NCI-H526 (cell line): ENCODE data around the gene PHOSPHO1.
"Not testable (repeated sequence)": the region's sequence is repeated elsewhere in the genome, so short reads cannot be mapped to it uniquely, and the experiment has no call there.

ENCODE experiments used
- DNase-seq, 2 experiments: peaks; one replicate each; lab custom pipeline; 2025; lab: John Stamatoyannopoulos, UW

The PHOSPHO1 gene

DNA sequence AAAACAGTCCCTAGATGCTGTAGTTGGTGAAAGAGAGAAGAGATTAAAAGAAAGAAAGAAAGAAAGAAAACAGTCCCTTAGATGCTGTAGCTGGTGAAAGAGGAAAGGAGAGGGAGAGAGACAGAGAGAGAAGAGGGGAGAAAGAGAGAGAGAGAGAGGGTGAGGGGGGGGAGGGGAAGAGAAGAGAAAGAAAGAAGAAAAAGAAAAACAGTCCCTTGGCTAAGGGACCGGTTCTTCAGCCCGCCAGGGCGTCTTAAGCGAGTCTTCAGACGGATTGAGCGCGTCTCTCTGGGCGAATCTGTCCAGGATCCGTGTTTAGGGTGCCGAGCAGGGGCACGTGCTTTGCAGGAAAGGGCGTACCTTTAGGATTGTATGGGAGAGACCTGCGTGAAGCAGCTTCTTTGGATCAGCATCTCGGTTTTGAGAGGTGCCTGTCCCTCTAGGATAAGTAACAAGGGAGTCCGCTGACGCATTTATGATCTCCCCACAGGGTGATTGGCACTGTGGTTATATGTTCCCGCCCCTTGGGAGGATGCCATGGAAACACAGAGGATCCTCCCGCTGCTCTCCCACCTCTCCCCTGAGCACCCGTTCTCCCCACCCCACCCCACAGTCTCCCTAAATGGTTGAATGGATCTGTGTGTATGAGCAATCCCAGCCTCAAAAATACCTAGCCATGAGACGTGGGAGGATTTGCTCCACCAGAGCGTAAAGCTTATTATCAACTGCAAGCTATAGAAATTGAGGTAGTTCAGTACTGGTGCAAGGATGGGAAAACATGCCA, 36.9 kb downstream of the PHOSPHO1 start:
- peak; percentile 48 to 65 for DNase-seq

DNA sequence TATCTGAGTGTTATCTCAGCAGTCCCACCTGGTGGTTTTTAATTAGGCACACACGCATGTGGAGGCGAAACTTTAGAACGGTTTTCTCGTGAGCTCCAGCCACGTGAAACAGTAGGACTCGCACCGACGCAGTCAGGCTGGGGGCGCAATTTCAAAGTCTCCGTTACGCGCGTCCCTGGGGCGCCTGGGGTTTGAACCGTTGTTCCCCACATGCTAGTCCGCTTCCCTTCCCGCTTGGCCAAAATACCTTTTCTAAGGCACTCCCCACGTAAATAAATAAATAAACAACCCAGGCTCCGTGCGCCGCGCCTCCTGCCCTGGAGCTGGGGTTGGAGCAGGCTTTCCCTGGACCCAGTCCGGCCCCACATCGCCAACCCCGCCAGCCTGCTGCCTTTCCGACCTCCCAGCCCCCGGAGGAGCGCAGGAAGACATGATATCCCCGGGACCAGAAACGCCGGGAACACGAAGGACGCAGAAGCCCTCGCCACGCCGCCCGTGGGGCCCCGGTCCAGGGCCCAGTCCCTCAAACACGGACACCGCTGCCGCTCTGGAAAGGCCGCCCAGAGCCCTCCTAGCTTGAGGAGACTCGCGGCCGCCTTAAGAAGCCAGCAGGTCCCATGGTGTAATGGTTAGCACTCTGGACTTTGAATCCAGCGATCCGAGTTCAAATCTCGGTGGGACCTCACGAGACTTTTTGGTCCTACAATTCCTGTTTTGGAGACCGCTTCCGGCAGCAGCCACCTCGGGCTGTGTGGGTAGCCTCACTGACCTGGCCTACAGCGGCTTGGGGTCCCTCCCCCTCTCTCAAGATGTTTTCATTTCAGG, 38.5 kb downstream of the PHOSPHO1 start:
- peak; percentile 81 to 90 for DNase-seq

DNA sequence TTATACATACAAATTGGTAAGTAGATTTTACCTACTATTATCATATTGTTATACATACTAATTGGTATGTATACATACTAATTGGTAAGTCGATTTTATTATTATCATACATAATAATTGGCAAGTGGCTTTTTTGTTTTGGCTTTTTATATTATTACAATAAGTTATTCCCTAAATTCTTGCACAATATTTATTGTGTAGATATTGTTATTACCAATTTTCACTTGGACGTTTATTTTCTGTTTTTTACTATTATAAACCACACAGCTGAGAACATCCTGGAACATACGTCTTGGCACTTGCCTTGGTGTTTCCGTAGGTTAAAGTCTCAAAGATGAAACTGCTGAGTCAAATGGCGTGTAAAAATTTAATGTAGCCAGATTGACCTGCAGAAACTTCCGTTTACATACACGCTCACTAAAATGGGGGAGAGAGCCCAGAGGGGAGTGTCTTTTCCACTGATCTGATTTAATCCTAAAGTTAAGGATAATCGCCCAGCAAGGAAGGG, 39.1 kb downstream of the PHOSPHO1 start:
- DNase-seq = no peak

DNA sequence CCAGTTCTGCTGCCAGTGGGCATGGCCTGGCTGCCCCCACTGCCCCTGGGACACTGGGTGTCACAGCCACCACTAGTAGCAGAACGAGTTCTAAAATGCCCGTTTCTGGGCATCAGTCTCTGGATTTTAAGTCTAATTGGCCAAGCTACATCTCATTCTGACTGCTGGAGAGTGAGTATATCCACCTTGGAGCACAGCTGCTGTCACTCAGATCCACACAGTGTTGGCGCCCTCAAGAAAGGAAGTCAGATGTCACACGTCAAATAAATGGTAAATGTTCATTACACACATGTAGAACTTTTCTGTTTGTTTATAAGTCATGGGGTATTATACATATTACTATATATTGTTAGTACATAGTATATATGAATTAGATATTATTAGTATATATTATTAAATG, 39.7 kb downstream of the PHOSPHO1 start:
- no peak for DNase-seq

DNA sequence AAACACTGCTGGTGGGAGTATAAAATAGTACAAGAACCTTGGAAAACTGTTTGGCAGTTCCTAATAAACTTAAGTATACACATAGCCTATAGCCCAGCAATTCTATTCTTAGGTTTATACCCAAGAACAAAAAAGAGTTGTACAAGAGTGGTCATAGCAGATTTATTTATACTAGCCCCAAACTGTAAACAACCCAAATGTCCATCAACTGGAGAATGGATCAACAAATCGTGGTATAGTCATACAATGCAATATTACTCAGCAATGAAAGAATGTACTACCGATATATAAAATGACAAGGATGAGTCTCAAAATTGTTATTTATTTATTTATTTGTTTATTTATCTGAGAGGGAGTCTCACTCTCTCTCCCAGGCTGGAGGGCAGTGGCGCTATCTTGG, 43.3 kb downstream of the PHOSPHO1 start:
- DNase-seq = no peak

DNA sequence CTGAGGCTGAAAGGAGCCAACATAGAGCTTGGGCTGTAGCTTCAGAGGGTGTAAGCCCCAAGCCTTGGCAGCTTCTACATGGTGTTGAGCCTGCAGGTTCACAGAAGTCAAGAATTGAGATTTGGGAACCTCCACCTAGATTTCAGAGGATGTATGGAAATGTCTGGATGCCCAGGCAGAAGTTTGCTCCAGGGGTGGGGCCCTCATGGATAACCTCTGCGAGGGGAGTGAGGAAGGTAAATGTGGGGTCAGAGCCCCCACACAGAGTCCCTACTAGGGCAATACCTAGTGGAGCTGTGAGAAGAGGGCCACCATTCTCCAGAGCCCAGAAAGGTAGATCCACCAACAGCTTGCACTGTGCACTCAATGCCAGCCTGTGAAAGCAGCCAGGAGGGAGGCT, 45.2 kb downstream of the PHOSPHO1 start:
- not testable (repeated sequence) for DNase-seq

DNA sequence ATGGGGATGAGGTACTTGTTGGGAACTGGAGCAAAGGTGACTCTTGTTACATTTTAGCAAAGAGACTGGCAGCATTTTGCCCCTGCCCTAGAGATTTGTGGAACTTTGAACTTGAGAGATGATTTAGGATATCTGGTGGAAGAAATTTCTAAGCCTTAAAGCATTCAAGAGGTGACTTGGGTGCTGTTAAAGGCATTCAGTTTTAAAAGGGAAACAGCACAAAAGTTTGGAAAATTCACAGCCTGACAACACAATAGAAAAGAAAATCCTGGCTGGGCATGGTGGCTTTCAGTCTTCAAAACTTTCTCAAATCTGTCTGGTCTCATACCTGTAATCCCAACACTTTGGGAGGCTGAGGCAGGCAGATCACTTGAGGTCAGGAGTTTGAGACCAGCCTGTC, 46.1 kb downstream of the PHOSPHO1 start:
- DNase-seq = not testable (repeated sequence)

DNA sequence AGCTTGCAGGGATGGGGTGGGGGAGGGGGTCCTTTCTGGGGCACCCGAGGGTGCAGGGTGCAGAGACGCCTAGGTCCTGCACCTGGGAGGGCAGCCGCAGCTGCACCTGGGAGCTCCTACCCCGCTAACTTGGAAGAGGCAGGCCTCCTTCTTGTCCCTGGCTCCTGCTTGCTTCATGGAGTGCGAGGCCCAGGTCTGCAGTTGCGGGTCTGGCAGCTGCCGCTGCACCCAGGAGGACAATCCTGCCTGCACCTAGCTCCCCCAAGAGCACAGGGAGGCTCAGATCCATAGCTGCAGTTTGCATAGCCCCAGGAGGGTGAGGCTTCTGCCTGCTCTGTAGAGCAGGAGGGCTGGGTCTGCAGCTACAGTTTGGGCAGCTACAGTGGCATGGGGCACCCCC, 46.8 kb downstream of the PHOSPHO1 start:
- DNase-seq = no peak

DNA sequence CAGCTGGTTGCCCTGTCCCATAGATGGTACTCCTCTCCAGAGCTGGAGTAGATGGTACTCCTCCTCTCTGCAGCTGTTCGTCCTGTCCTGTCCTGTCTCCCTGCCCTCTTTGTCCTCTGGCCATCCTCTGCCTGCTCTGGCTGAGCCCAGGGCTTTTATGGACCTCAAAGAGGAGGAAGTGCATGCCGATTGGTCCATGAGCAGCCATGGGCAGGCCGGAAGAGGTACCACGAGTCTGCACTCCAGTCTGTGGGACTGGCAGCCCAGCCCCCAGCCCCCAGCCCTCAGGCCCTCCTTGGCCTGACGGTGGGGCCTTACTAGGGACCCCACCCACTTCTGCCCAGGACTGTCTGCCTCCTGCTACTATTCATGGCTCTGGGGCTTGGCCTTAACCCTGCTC, 47.2 kb downstream of the PHOSPHO1 start:
- no peak for DNase-seq

DNA sequence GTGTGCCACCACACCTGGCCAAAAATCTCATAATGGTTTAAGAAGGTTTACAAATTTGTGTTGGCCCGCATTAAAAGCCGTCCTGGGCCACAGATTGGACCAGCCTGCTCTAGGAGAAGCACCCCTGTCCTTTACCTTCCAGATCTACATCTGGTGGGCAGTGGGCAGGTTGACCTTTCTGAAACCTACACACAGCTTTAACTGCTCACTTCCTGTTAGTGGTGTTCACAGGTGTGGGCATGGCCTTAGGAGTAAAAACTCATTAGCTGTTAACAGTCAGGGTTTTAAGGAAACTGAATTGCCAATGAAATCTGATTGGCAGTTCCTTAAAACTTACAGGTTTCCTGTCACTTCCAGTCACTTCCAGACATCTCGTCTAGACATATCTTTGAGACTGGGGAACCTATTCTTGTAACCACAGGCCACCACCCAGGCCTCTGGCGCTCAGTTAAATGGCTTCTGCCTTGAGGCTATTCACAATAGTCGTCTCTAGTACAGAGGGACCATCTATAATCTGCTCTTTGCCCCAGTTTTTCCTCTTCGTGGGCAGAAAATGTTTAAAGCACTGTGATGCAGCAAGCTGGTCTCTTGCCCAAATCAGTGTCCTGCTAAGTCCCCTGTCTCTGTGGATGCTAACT, 49.5 kb downstream of the PHOSPHO1 start:
- DNase-seq = no peak

DNA sequence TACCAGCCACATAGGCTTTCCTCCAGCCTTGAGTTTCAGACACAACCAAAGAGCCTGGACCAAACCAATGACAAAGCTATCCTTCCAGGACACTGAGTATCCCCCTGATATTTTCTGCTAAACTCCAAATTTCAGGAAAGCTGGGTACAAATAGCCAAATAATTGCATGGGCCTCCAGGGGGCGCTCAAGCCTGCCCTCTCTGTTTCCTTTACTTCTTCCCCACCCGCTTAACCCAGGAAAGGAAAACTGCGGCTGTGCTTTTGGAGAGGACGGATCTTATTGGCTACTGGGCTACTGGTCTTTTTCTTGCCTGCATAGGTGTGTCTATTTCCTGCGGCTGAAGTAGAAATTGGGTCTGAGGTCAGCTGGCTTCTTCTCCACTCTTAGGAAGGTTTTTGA, 50.3 kb downstream of the PHOSPHO1 start:
- DNase-seq = peak; percentile 48 to 82

DNA sequence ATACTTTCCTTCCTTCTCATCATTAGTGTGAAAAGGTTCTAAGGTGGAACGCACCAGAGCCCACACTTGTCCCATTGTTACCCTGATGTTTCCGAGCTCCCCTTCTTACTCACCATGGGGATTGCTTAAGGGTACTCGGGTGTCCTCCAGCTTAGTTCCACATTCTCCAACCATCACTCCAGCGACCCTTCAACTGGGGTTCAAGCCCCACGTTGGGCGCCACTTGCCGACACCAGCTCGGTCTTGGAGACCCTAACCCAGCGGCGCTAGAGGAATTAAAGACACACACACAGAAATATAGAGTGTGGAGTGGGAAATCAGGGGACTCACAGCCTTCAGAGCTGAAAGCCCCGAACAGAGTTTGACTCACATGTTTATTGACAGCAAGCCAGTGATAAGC, 54.6 kb downstream of the PHOSPHO1 start:
- DNase-seq = not testable (repeated sequence)
